Large intestine (tissue), 3 donors: ENCODE measurements around the gene TGFBR2. TPM values are rescaled to one million over a fixed set of nuclear protein-coding genes. Genes with fewer than 3 reads are reported as not detected.

Source experiments
- DNase-seq, 2 donors: peaks; one replicate each; pipeline versions ENCODE4 v3.0.0 to v3.0.0-alpha.2; 2013
- H3K27ac ChIP-seq: one replicate; pipeline ENCODE4 v1.5.1; 2013; ENCODE audit warnings: low read length
- H3K27me3 ChIP-seq: 2 replicates; pipeline ENCODE4 v1.6.1; 2013; ENCODE audit warnings: low read length; ENCODE audit not compliant: control insufficient read depth, insufficient read depth
- H3K36me3 ChIP-seq: 2 replicates; pipeline ENCODE4 v1.6.1; 2013; ENCODE audit warnings: low read length; ENCODE audit not compliant: control insufficient read depth, insufficient read depth
- H3K4me1 ChIP-seq: one replicate; pipeline ENCODE4 v1.6.1; 2013; ENCODE audit warnings: low read length; ENCODE audit not compliant: control insufficient read depth, insufficient read depth
- H3K4me3 ChIP-seq: one replicate; pipeline ENCODE4 v1.5.1; 2013; ENCODE audit warnings: low read length
- H3K9me3 ChIP-seq: one replicate; pipeline ENCODE4 v1.6.1; 2013; ENCODE audit warnings: mild to moderate bottlenecking, low read depth, low read length, moderate library complexity; ENCODE audit not compliant: control insufficient read depth
- WGBS: methylation state at CpG from one replicate; pipeline ENCODE4 v1.1.5; 2013; ENCODE audit warnings: low lambda C conversion rate; ENCODE audit not compliant: insufficient coverage; 5-methylcytosine and 5-hydroxymethylcytosine counted together
- polyA plus RNA-seq: library from polyadenylated mRNA; unstranded; fragments of 120-200 nt; gene quantifications from one replicate; pipeline ENCODE4 v1.2.1, GENCODE V29; 2013

The TGFBR2 gene
- polyA plus RNA-seq, 1 donor, result 62.9 TPM

GRCh38 chr3:30675774-30676173 lies 69.4 kb downstream of the TGFBR2 start:
- Histone ChIP-seq H3K4me3 (no peak overlapping the region), H3K27ac (no peak overlapping the region), H3K27me3 (no peaks in the 10 kb centered on the region), H3K9me3 (no peaks in the 10 kb centered on the region), H3K4me1 (peaks cover 5% of the 10 kb centered on the region), H3K36me3 (peaks cover 68% of the 10 kb centered on the region)
- no peak for DNase-seq
- 67% methylated on average over 4 of the region's 5 CpGs for WGBS

- no peak for DNase-seq
- Histone ChIP-seq H3K27me3 (no peaks in the 10 kb centered on the region), H3K4me1 (peaks cover 5% of the 10 kb centered on the region), H3K36me3 (peaks cover 71% of the 10 kb centered on the region), H3K9me3 (no peaks in the 10 kb centered on the region), H3K27ac (no peak overlapping the region), H3K4me3 (no peak overlapping the region)
- no CpG with 5 or more reads among the region's 4 CpGs for WGBS
Measured at GRCh38 chr3:30676424-30677346, 70.3 kb downstream of the TGFBR2 start.

GRCh38 chr3:30677347-30677685 lies 70.9 kb downstream of the TGFBR2 start:
- no peak for DNase-seq
- peaks cover 68% of the 10 kb centered on the region for H3K36me3 ChIP-seq
- no peak overlapping the region for H3K27ac ChIP-seq
- WGBS, result 88% methylated on average over 6 of the region's 8 CpGs
- no peaks in the 10 kb centered on the region for H3K27me3 ChIP-seq
- no peaks in the 10 kb centered on the region for H3K9me3 ChIP-seq
- no peak overlapping the region for H3K4me3 ChIP-seq
- peaks cover 5% of the 10 kb centered on the region for H3K4me1 ChIP-seq

GRCh38 chr3:30679045-30679444 lies 72.6 kb downstream of the TGFBR2 start:
- Histone ChIP-seq H3K9me3 (no peaks in the 10 kb centered on the region), H3K4me3 (no peak overlapping the region), H3K27me3 (no peaks in the 10 kb centered on the region), H3K4me1 (no peaks in the 10 kb centered on the region), H3K36me3 (peaks cover 64% of the 10 kb centered on the region), H3K27ac (no peak overlapping the region)
- no peak for DNase-seq

DNA sequence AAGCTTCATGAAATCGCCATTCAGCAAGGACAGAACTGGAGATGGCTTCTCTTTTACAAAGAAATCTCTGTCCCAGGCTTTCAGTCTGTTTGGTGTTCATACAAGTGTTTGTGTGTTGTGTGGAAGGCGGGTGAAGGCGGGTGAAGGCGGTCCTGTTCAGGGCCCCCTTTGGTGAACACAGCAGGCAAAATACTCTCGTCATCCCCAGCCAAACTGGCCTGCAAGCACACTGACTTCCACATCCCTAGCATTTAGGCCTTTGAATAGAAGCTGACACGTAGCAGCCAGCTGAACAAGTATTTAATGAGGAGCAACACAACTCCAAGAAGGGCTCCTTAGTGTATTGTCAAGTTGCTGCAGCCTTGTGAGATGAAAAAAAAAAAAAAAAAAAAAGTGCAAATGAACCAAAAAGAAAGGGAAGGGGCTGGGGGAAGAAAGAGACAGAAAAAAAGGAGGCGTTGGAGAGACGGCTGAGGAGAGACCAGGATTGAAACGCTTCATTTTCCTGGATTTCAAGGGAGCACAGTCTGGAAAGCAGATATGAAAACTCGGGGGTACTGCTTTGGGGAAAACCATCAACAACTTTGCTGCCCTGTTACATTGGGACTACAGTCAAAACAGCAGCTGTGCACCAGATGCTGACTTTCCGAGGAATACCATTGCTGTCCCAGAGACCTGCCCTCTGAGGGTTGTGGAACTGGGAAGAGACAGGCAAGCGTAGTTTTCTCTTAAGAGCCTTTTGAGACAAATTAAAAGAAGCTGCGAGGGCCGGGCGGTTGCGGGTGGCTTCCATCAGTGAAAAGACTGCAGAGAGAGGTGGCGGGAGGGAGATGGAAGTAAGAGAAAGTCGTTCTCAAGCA lies 74.6 kb downstream of the TGFBR2 start:
- WGBS, result 90% methylated on average over 9 of the region's 18 CpGs

GRCh38 chr3:30681649-30682211 lies 75.3 kb downstream of the TGFBR2 start:
- DNase-seq, result no peak
- H3K27ac ChIP-seq, result peak overlapping the region; percentile 44
- no peaks in the 10 kb centered on the region for H3K4me1 ChIP-seq
- no peaks in the 10 kb centered on the region for H3K9me3 ChIP-seq
- no peaks in the 10 kb centered on the region for H3K27me3 ChIP-seq
- no CpG with 5 or more reads among the region's 6 CpGs for WGBS
- no peak overlapping the region for H3K4me3 ChIP-seq
- H3K36me3 ChIP-seq, result peaks cover 49% of the 10 kb centered on the region

More for the DNA sequence above, 74.6 kb downstream of the TGFBR2 start:
- Histone ChIP-seq H3K9me3 (no peaks in the 10 kb centered on the region), H3K27me3 (no peaks in the 10 kb centered on the region), H3K27ac (peak overlapping the region; percentile 44), H3K36me3 (peaks cover 53% of the 10 kb centered on the region), H3K4me1 (no peaks in the 10 kb centered on the region), H3K4me3 (no peak overlapping the region)
- DNase-seq, result peak in 1 of 2 donors; percentile 21

- Histone ChIP-seq H3K9me3 (no peaks in the 10 kb centered on the region), H3K36me3 (peaks cover 43% of the 10 kb centered on the region), H3K27ac (no peak overlapping the region), H3K27me3 (no peaks in the 10 kb centered on the region), H3K4me1 (no peaks in the 10 kb centered on the region), H3K4me3 (no peak overlapping the region)
- 83% methylated on average over 1 of the region's 1 CpG for WGBS
- no peak for DNase-seq
Measured at GRCh38 chr3:30682434-30683155, 76.2 kb downstream of the TGFBR2 start.

DNA sequence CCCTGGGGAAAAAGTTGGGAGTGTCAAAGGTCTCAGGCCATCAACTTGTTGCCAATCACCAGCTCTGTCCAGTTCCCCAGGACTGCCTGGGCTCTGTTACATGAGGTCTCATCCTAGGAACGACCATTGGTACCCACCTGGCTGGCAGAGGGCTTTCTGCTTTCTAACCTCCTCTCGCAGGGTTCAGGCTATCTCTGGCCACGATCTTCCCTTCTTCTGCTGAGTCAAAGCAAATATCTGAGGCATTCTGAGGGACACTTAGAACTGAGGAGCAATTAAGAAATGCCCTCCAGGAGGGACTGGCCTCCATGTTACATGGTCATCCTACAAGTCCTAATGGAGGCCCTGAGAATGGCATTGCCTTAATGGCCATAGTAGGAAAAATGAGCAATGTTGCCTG lies 77.4 kb downstream of the TGFBR2 start:
- WGBS, result no CpG with 5 or more reads among the region's 3 CpGs
- peaks cover 9% of the 10 kb centered on the region for H3K4me1 ChIP-seq
- H3K36me3 ChIP-seq, result peaks cover 41% of the 10 kb centered on the region
- H3K9me3 ChIP-seq, result no peaks in the 10 kb centered on the region
- DNase-seq, result no peak
- H3K27ac ChIP-seq, result no peak overlapping the region
- no peaks in the 10 kb centered on the region for H3K27me3 ChIP-seq
- H3K4me3 ChIP-seq, result no peak overlapping the region

DNA sequence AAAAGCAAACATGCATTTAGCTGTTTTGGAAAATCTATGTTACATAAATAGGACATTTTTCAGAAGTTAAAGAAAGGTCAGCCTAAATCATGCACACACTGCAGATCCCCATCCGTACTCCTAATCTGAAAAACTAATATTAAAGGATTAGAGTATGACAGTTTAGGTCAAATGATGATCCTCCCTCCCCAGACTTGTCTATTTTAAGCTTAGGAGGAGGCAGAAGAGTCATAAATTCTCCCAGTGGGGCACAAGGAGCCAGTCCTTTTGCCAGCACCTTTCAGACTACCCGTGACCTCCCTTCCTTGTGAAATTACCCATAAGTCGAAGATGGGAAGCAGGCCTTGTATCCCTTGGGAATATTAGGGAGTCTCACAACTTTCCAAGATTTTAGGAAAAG lies 78.0 kb downstream of the TGFBR2 start:
- DNase-seq, result no peak
- no peaks in the 10 kb centered on the region for H3K9me3 ChIP-seq
- H3K27ac ChIP-seq, result no peak overlapping the region
- H3K27me3 ChIP-seq, result no peaks in the 10 kb centered on the region
- H3K4me3 ChIP-seq, result no peak overlapping the region
- peaks cover 14% of the 10 kb centered on the region for H3K4me1 ChIP-seq
- WGBS, result no CpG with 5 or more reads among the region's 3 CpGs
- peaks cover 35% of the 10 kb centered on the region for H3K36me3 ChIP-seq

DNA sequence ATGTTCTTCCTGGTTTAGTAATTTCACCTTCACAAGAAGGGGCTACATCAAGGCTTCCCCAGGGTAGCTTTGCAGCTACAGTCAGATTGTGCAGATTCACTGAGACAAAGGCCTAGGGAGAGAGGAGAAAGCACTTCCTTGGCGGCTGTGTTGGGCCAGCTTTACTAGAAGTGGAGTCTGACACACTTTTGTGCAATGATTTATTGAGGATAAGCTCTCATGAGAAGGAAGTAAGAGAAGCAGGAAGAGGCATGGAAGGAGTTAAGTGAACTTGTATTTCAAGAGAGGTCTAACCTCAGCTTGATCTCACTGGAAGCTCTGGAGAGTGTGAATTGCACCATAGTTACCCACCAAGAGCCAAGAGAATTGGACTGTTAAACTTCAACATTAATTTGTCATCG lies 78.9 kb downstream of the TGFBR2 start:
- Histone ChIP-seq H3K36me3 (peaks cover 38% of the 10 kb centered on the region), H3K27ac (no peak overlapping the region), H3K9me3 (no peaks in the 10 kb centered on the region), H3K4me1 (peaks cover 16% of the 10 kb centered on the region), H3K27me3 (no peaks in the 10 kb centered on the region), H3K4me3 (no peak overlapping the region)
- WGBS, result 100% methylated on average over 1 of the region's 2 CpGs
- DNase-seq, result no peak
